MCF 10A (cell line): ENCODE results near the gene ANGEL2. TPM values are rescaled to one million over a fixed set of nuclear protein-coding genes. Genes with fewer than 3 reads are reported as not detected.

Experiments
- BruUV-seq: library from RNA; stranded (reverse); fragments of 400-500 nt; replicated peaks from 2 replicates; lab custom pipeline; 2021; lab: Mats Ljungman, UMichigan
- CTCF ChIA-PET: fragments of 300-600 bp; sonication (Branson Sonifier 250); formaldehyde crosslinking; extraction: SDS; loops from one replicate; lab custom pipeline; 2021; ENCODE audit warnings: antibody characterized with exemption, inconsistent platforms; lab: Yijun Ruan, JAX
- POLR2A ChIA-PET: fragments of 300-600, 350-650 bp; sonication (Branson Sonifier 250); formaldehyde crosslinking; extraction: SDS; loops from one replicate; lab custom pipeline; 2020; ENCODE audit warnings: antibody characterized with exemption, inconsistent platforms; lab: Yijun Ruan, JAX
- DNase-seq: peaks from one replicate; pipeline ENCODE4 v3.0.0-alpha.2; 2018; ENCODE audit not compliant: unreplicated experiment
- H3K27ac Mint-ChIP-seq: one replicate; pipeline ENCODE4 v1.8.0; 2022; ENCODE audit warnings: mild to moderate bottlenecking, low read depth, mixed read lengths; ENCODE audit not compliant: unreplicated experiment
- H3K27me3 Mint-ChIP-seq: one replicate; pipeline ENCODE4 v1.8.0; 2022; ENCODE audit warnings: mixed read lengths; ENCODE audit not compliant: insufficient read depth, unreplicated experiment
- H3K36me3 Mint-ChIP-seq: one replicate; pipeline ENCODE4 v1.8.0; 2022; ENCODE audit warnings: mild to moderate bottlenecking, moderate library complexity, mixed read lengths; ENCODE audit not compliant: insufficient read depth, unreplicated experiment
- H3K4me1 Mint-ChIP-seq: one replicate; pipeline ENCODE4 v1.8.0; 2022; ENCODE audit warnings: mixed read lengths; ENCODE audit not compliant: insufficient read depth, unreplicated experiment
- H3K4me3 Mint-ChIP-seq: one replicate; pipeline ENCODE4 v1.8.0; 2022; ENCODE audit warnings: mild to moderate bottlenecking, moderate library complexity, mixed read lengths; ENCODE audit not compliant: unreplicated experiment
- H3K9me3 Mint-ChIP-seq: one replicate; pipeline ENCODE4 v1.8.0; 2022; ENCODE audit warnings: mixed read lengths; ENCODE audit not compliant: unreplicated experiment
- CTCF ChIP-seq: fragments of 200-600 bp; IDR thresholded peaks from one replicate; pipeline ENCODE4 v1.8.0; 2022; ENCODE audit warnings: antibody characterized with exemption, mild to moderate bottlenecking; ENCODE audit not compliant: unreplicated experiment
- intact Hi-C: fragments of 100-400 bp; cut with micrococcal nuclease; formaldehyde crosslinking; loops from 2 replicates; pipeline ENCODE4 v1.14.1; 2022
- total RNA-seq: library from RNA; stranded (reverse); gene quantifications from 2 replicates; pipeline ENCODE4 v1.2.3, GENCODE V29; 2022

The ANGEL2 gene
- total RNA-seq, 1 experiment from 2014 or later = 89.7 TPM

GRCh38 chr1:212953321-212953720 lies 62.3 kb downstream of the ANGEL2 start:
- no peaks in the 10 kb centered on the region for H3K9me3 Mint-ChIP-seq
- TF ChIP-seq CTCF = no peak
- POLR2A ChIA-PET = interaction anchor here (1.0 to 1.1 kb wide), 2 partner anchors 10 to 25 kb away, joined by 3 read pairs; no protein-coding TSS in a partner anchor
- no peaks in the 10 kb centered on the region for H3K4me1 Mint-ChIP-seq
- H3K27me3 Mint-ChIP-seq = peaks cover 33% of the 10 kb centered on the region
- H3K36me3 Mint-ChIP-seq = no peaks in the 10 kb centered on the region
- DNase-seq = no peak
- BruUV-seq = no TSS peak
- H3K4me3 Mint-ChIP-seq = no peak overlapping the region
- CTCF ChIA-PET = interaction anchor here (1.0 to 1.8 kb wide), 7 partner anchors 12 to 204 kb away, joined by 4 to 8 read pairs (median 4); no protein-coding TSS in a partner anchor
- H3K27ac Mint-ChIP-seq = no peak overlapping the region
- intact Hi-C loops = no loop called here

- CTCF ChIA-PET = no interaction called here
- POLR2A ChIA-PET = interaction anchor here (0.9 kb wide), 1 partner anchor 161 kb away, joined by 4 read pairs; the partner anchor contains the start of genes NSL1 and TATDN3
- H3K4me3 Mint-ChIP-seq = no peak overlapping the region
- intact Hi-C loops = no loop called here
- no peaks in the 10 kb centered on the region for H3K4me1 Mint-ChIP-seq
- no peak overlapping the region for H3K27ac Mint-ChIP-seq
- H3K9me3 Mint-ChIP-seq = no peaks in the 10 kb centered on the region
- no peak for TF ChIP-seq CTCF
- no peak for DNase-seq
- H3K27me3 Mint-ChIP-seq = peaks cover 33% of the 10 kb centered on the region
- BruUV-seq = no TSS peak
- no peaks in the 10 kb centered on the region for H3K36me3 Mint-ChIP-seq
Observed at GRCh38 chr1:212952641-212952976, 63.1 kb downstream of the ANGEL2 start.

- ChIA-PET POLR2A (interaction anchor here (0.9 to 2.3 kb wide), 2 partner anchors 94 to 161 kb away, joined by 4 to 10 read pairs; partner anchors contain the start of genes FLVCR1, NSL1 and TATDN3), CTCF (interaction anchor here (0.5 to 1.6 kb wide), 4 partner anchors 11 to 95 kb away, joined by 3 to 5 read pairs (median 3); no protein-coding TSS in a partner anchor)
- DNase-seq = no peak
- no TSS peak for BruUV-seq
- no peak overlapping the region for H3K27ac Mint-ChIP-seq
- TF ChIP-seq CTCF = no peak
- no peaks in the 10 kb centered on the region for H3K4me1 Mint-ChIP-seq
- peaks cover 33% of the 10 kb centered on the region for H3K27me3 Mint-ChIP-seq
- peak overlapping the region; percentile 21 for H3K4me3 Mint-ChIP-seq
- H3K36me3 Mint-ChIP-seq = no peaks in the 10 kb centered on the region
- H3K9me3 Mint-ChIP-seq = no peaks in the 10 kb centered on the region
- intact Hi-C loops = loop anchor here (2.0 kb wide), 1 partner anchor 43 kb away; no protein-coding TSS in a partner anchor
Observed at GRCh38 chr1:212951947-212952640, 63.6 kb downstream of the ANGEL2 start.
